ENCODE measurements around the gene UBE2D2.

Gene UBE2D2

DNA sequence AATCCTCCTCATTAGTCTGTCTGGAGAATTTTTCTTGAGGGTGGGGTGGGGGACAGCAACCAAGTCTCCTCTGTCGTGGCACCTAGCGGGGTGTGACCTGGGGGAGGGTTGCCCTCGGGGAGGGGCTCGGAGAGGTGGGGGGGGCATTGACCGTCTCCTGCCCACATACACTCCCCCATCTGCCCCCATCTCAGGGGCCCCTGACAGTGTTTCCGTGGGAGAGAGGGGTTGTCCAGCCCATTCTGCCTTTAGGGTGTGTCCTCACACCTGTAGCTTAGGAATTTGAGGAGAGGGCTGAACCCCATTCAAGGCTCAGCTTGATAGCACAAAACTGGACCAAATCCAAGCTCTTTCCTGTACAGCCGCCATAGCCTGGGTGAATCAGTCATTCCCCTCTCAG, 81.1 kb downstream of the UBE2D2 start:
- H3K36me3 ChIP-seq (ENCODE audit: control insufficient read depth, insufficient read depth, low read length): no peaks in the 10 kb centered on the region
- H3K4me3 ChIP-seq (ENCODE audit: insufficient read depth, low read depth, low read length): no peak overlapping the region
- no peaks in the 10 kb centered on the region for H3K9me3 ChIP-seq (ENCODE audit: control insufficient read depth, low read length)
- WGBS, 2 experiments: 85 to 87% methylated on average over 5 to 7 of the region's 7 CpGs
- H3K27me3 ChIP-seq (ENCODE audit: control insufficient read depth, insufficient read depth, low read length, poor library complexity, severe bottlenecking): peaks cover 24% of the 10 kb centered on the region
- peaks cover 54% of the 10 kb centered on the region for H3K4me1 ChIP-seq (ENCODE audit: control insufficient read depth, insufficient read depth, low read length)
- H3K27ac ChIP-seq (ENCODE audit: insufficient read depth, low read depth, low read length, poor library complexity, severe bottlenecking): no peak overlapping the region

DNA sequence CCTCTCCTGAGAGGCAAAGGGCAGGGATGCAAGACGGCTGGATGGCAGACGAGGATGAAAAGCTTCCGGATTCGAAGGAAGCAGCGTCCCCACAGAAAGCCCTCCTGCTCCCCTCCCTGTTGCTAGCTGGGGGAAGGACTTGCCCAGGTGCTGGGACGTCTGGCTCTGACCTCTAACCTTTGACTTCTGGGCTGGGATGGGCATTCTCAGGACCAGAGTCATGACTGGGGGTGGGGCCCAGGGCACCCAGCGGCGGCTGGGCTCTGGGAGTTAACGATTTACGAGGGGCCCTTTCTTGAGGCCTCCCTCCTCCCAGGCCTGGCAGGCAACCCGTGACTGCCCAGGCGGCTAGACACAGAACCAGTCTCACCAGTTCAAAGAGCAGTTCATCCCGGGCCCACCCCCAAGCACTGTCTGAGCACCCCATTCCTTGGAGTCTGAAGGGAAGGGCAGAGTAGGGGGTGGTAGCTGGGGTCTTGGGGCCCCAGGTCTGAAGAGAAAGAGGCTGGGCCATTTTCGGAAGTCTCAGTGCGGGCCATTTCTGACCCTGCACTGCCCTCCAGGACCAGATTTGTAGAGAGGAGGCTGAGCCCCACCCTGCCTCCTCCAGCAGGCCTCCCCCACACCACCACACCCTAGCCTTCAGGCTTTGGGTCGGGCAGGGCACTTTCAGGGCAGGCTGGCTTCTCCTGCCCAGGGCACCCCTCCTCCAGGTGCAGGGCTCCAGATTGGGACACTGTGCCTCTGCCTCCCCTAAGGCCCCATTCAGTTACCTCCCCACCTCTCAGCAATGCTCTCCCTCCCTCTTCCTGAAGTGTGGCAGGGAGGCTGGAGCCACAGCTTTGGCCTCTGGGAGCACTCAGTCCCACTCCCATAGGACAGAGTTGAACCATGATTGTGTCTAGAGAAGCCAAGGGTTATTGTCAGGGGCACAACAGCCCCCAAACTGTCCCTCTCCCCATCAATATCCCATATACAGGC, 82.0 kb downstream of the UBE2D2 start:
- peaks cover 31% of the 10 kb centered on the region for H3K27me3 ChIP-seq (ENCODE audit: control insufficient read depth, insufficient read depth, low read length, poor library complexity, severe bottlenecking)
- H3K9me3 ChIP-seq (ENCODE audit: control insufficient read depth, low read length): no peaks in the 10 kb centered on the region
- 48 to 49% methylated on average over 16 of the region's 16 CpGs for WGBS, 2 experiments
- no peak overlapping the region for H3K27ac ChIP-seq (ENCODE audit: insufficient read depth, low read depth, low read length, poor library complexity, severe bottlenecking)
- no peaks in the 10 kb centered on the region for H3K36me3 ChIP-seq (ENCODE audit: control insufficient read depth, insufficient read depth, low read length)
- H3K4me3 ChIP-seq (ENCODE audit: insufficient read depth, low read depth, low read length): no peak overlapping the region
- H3K4me1 ChIP-seq (ENCODE audit: control insufficient read depth, insufficient read depth, low read length): peaks cover 53% of the 10 kb centered on the region

DNA sequence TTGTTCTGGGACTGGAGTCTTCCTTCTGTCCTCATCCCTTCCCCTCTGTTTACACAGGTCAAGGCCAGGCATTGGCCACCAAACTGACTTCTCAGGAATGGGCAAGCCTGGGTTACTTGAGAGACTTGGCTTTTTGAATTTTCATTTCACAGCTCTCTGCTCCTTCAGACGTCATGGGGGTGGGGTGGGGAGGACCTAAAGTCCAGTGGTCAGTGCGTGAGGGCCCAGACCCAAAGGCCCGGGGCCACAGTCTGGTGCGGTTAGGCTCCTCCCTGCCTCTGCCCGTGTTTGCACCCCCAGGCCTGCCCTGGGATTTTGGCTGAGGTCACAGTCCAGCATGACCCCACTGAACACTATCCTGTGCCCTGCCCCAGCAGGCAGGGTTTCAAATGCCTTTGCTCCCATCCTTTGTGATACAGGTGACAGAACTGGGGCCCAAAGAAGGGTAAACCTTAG, 82.9 kb downstream of the UBE2D2 start:
- peaks cover 45% of the 10 kb centered on the region for H3K4me1 ChIP-seq (ENCODE audit: control insufficient read depth, insufficient read depth, low read length)
- H3K27ac ChIP-seq (ENCODE audit: insufficient read depth, low read depth, low read length, poor library complexity, severe bottlenecking): no peak overlapping the region
- 78 to 86% methylated on average over 5 of the region's 5 CpGs for WGBS, 2 experiments

DNA sequence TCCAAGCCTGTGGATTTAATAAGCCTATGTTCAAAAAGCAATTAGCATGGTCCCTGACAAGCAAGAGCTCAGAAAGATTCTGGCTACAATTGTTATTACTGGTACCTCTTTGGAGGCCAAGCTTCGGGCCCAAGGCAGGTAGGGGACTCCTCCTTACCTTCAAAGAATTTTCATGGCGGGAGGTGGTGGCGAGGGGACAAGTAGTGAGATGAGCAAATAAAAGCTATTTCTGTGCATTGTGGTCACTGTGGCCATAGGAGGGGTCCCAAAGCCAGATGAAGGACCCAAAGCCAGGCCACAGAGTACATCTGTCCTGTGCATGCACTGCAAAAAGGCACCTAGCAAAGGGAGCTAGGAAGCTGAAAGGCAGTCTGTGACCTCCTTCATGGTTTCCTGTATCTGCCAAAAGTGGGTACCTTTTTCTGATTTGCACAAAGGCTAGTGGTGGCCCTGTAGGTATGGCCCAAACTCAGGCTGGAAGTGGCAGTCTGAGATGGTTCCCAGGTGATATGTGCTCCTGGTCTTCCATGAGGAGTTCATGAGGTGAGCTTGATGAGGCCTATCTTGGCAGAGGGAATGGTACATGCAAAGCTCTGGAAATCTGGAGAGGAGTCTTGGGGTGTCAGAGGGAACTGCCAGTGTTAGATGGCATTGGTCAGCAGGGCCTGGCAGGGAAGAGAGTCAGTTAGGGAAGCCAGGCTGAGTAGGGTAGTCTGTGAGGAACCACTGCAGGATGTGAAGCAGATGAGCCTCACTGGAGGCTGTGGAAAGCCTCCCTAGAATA, 83.7 kb downstream of the UBE2D2 start:
- Histone ChIP-seq H3K27ac (ENCODE audit: insufficient read depth, low read depth, low read length, poor library complexity, severe bottlenecking) (no peak overlapping the region), H3K4me3 (ENCODE audit: insufficient read depth, low read depth, low read length) (no peak overlapping the region), H3K9me3 (ENCODE audit: control insufficient read depth, low read length) (no peaks in the 10 kb centered on the region), H3K27me3 (ENCODE audit: control insufficient read depth, insufficient read depth, low read length, poor library complexity, severe bottlenecking) (peaks cover 31% of the 10 kb centered on the region), H3K4me1 (ENCODE audit: control insufficient read depth, insufficient read depth, low read length) (peaks cover 36% of the 10 kb centered on the region), H3K36me3 (ENCODE audit: control insufficient read depth, insufficient read depth, low read length) (no peaks in the 10 kb centered on the region)
- 96 to 97% methylated on average over 3 of the region's 3 CpGs for WGBS, 2 experiments

More for the DNA sequence above, 82.9 kb downstream of the UBE2D2 start:
- Histone ChIP-seq H3K27me3 (ENCODE audit: control insufficient read depth, insufficient read depth, low read length, poor library complexity, severe bottlenecking) (peaks cover 31% of the 10 kb centered on the region), H3K9me3 (ENCODE audit: control insufficient read depth, low read length) (no peaks in the 10 kb centered on the region), H3K4me3 (ENCODE audit: insufficient read depth, low read depth, low read length) (no peak overlapping the region), H3K36me3 (ENCODE audit: control insufficient read depth, insufficient read depth, low read length) (no peaks in the 10 kb centered on the region)

DNA sequence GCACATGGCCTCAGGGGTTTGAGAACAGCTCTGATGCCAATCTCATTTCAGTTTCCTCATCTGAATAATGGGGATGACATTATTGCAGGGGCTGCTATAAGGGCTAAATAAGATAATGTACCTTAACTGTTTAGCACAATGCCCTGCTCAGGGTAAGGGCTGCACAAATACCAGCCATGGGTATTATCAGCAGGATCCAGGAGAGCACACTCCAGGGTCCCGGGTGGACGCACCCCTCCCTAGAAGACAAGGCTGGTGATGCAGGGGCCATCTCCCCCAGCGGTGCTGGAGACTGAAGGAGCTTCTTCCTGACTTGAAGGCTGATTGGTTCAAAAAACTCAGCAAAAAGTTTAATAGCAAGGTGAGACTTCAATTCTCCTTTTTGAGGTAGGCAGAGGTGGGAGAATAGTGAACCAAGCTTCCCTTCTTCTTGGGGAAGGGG, 84.3 kb downstream of the UBE2D2 start:
- Histone ChIP-seq H3K27ac (ENCODE audit: insufficient read depth, low read depth, low read length, poor library complexity, severe bottlenecking) (no peak overlapping the region), H3K4me1 (ENCODE audit: control insufficient read depth, insufficient read depth, low read length) (peaks cover 31% of the 10 kb centered on the region), H3K9me3 (ENCODE audit: control insufficient read depth, low read length) (no peaks in the 10 kb centered on the region), H3K4me3 (ENCODE audit: insufficient read depth, low read depth, low read length) (no peak overlapping the region), H3K27me3 (ENCODE audit: control insufficient read depth, insufficient read depth, low read length, poor library complexity, severe bottlenecking) (peaks cover 31% of the 10 kb centered on the region), H3K36me3 (ENCODE audit: control insufficient read depth, insufficient read depth, low read length) (no peaks in the 10 kb centered on the region)
- WGBS, 2 experiments: 93 to 97% methylated on average over 3 of the region's 3 CpGs

DNA sequence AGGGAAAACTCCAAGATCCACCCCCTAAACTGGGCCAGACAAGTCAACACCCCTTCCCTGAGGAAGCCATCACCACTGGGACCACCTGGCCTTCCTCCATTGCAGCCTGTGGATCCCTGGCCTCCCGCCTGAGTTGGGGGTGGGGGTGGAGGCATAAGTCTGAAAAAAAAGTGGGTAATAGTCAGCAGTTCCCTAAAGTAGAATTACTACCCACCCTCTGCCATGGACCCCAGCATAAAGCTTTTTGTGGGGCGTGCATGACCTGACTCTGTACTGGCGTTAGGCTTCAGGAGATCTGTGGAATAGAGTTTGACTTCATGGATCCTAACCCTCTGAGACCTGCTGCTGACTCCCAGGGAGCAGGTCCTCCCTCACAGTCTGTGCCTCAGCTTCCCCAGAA, 85.0 kb downstream of the UBE2D2 start:
- Histone ChIP-seq H3K4me1 (ENCODE audit: control insufficient read depth, insufficient read depth, low read length) (peaks cover 25% of the 10 kb centered on the region), H3K9me3 (ENCODE audit: control insufficient read depth, low read length) (no peaks in the 10 kb centered on the region), H3K27me3 (ENCODE audit: control insufficient read depth, insufficient read depth, low read length, poor library complexity, severe bottlenecking) (peaks cover 31% of the 10 kb centered on the region), H3K27ac (ENCODE audit: insufficient read depth, low read depth, low read length, poor library complexity, severe bottlenecking) (no peak overlapping the region), H3K36me3 (ENCODE audit: control insufficient read depth, insufficient read depth, low read length) (no peaks in the 10 kb centered on the region), H3K4me3 (ENCODE audit: insufficient read depth, low read depth, low read length) (no peak overlapping the region)
- WGBS, 2 experiments: 88 to 93% methylated on average over 3 of the region's 3 CpGs

DNA sequence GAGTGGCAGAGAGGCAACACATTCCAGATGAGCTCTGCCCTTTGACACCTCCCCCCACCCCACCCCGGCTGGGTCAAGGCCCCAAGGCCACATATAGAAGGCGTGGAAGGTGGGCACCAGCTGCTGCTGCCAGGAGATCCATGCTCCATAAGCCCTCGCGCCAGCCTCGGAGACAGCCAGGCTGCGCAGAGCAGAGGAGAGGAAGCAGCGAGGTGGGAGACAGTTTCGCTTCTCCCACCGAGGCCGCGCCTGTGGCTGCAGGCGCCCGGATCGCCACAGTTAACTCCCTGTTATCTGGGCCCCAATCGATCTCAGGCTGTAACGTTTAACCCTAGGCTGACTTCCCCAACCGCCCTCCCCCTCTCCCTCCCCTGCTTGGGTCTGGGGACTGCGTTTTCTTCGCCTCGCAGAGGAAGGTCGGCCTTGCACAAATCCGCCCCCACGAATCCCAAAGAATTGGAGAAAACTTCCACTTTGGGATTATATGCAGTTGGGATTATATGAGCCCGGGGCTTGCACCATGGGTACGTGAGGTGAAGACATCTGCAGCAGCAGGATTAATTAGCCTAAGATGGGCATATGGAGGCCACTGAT, 85.9 kb downstream of the UBE2D2 start:
- Histone ChIP-seq H3K36me3 (ENCODE audit: control insufficient read depth, insufficient read depth, low read length) (no peaks in the 10 kb centered on the region), H3K9me3 (ENCODE audit: control insufficient read depth, low read length) (no peaks in the 10 kb centered on the region), H3K4me3 (ENCODE audit: insufficient read depth, low read depth, low read length) (peak overlapping the region; percentile 93), H3K27me3 (ENCODE audit: control insufficient read depth, insufficient read depth, low read length, poor library complexity, severe bottlenecking) (peaks cover 31% of the 10 kb centered on the region), H3K4me1 (ENCODE audit: control insufficient read depth, insufficient read depth, low read length) (peaks cover 31% of the 10 kb centered on the region), H3K27ac (ENCODE audit: insufficient read depth, low read depth, low read length, poor library complexity, severe bottlenecking) (no peak overlapping the region)
- WGBS, 2 experiments: 2% methylated on average over 25 of the region's 25 CpGs

DNA sequence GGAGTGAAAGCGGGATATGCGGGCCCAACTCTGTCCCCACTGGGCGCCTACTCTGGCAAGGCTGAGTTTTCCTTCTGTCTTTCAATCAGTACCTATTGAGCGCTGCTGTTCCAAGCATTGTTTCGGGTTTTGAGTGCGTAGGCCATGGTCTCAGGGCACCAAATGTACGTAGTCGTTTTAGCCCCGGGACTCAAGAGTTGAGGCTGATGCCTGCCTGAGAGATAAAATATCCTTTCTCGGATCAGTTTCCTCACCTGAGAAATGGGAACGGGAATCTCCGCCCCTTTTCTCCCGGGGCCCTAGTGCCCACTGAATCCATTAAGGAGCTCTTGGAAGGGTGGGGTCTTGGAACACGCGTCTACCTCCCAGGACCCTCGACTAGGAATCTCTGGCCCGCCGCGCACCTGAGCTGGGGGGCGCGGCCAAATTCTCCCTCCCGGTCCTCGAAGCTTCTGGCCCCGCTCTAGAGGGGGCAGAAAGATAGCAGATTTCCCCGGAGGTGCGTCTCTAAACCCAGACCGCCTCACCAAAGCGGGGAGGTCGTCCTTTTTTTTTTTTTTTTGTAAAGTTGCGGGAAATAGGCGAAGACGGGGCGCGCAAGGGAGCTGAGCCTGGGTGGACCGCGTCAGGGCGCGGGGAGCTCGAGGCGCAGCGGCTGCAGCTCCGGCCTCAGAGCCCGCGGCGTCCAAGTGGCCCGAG, 86.5 kb downstream of the UBE2D2 start:
- WGBS, 2 experiments: 1 to 2% methylated on average over 46 of the region's 46 CpGs
- peak overlapping the region; percentile 93 for H3K4me3 ChIP-seq (ENCODE audit: insufficient read depth, low read depth, low read length)
- H3K36me3 ChIP-seq (ENCODE audit: control insufficient read depth, insufficient read depth, low read length): no peaks in the 10 kb centered on the region
- H3K27me3 ChIP-seq (ENCODE audit: control insufficient read depth, insufficient read depth, low read length, poor library complexity, severe bottlenecking): peaks cover 31% of the 10 kb centered on the region
- no peaks in the 10 kb centered on the region for H3K9me3 ChIP-seq (ENCODE audit: control insufficient read depth, low read length)
- H3K4me1 ChIP-seq (ENCODE audit: control insufficient read depth, insufficient read depth, low read length): peaks cover 34% of the 10 kb centered on the region
- no peak overlapping the region for H3K27ac ChIP-seq (ENCODE audit: insufficient read depth, low read depth, low read length, poor library complexity, severe bottlenecking)

DNA sequence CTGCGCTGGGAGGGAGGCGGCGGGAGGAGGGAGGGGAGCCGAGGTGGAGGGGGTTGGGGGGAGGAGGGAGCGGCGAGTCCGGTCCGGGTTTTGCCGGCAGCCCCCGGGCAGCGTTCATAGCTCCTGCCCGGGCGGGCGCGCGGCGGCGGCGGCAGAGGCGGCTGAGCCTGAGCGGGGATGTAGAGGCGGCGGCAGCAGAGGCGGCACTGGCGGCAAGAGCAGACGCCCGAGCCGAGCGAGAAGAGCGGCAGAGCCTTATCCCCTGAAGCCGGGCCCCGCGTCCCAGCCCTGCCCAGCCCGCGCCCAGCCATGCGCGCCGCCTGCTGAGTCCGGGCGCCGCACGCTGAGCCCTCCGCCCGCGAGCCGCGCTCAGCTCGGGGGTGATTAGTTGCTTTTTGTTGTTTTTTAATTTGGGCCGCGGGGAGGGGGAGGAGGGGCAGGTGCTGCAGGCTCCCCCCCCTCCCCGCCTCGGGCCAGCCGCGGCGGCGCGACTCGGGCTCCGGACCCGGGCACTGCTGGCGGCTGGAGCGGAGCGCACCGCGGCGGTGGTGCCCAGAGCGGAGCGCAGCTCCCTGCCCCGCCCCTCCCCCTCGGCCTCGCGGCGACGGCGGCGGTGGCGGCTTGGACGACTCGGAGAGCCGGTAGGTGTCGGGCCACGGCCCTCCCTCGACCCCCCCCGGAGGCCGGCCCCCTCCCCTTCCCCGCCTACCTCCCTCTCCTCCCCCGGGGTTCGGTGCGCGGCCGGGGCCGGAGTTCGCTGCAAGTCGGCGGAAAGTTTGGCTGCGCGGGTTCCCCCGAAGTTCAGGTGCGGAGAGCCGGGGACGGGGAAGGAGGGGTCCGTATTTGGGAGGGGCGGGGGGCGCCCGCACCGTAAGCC, 87.3 kb downstream of the UBE2D2 start, which contains the start of gene CXXC5:
Gene CXXC5, plus strand, starts transcription at position 145 of the 877 bp plus-strand sequence. CDS start 32,175 bp downstream, outside the sequence.
- Histone ChIP-seq H3K9me3 (ENCODE audit: control insufficient read depth, low read length) (no peaks in the 10 kb centered on the region), H3K36me3 (ENCODE audit: control insufficient read depth, insufficient read depth, low read length) (no peaks in the 10 kb centered on the region), H3K27ac (ENCODE audit: insufficient read depth, low read depth, low read length, poor library complexity, severe bottlenecking) (peak within 1 kb of the TSS; percentile 79), H3K4me1 (ENCODE audit: control insufficient read depth, insufficient read depth, low read length) (peaks cover 34% of the 10 kb centered on the region), H3K27me3 (ENCODE audit: control insufficient read depth, insufficient read depth, low read length, poor library complexity, severe bottlenecking) (peaks cover 31% of the 10 kb centered on the region), H3K4me3 (ENCODE audit: insufficient read depth, low read depth, low read length) (peak within 1 kb of the TSS; percentile 93)
- 0% methylated on average over 103 to 106 of the region's 106 CpGs for WGBS, 2 experiments

All from ectodermal cell (in vitro differentiated cells).